ENCODE results near the gene FDPS. TPM values are rescaled to one million over a fixed set of nuclear protein-coding genes. Genes with fewer than 3 reads are reported as not detected.
"Not testable (repeated sequence)": the region's sequence is repeated elsewhere in the genome, so short reads cannot be mapped to it uniquely, and the experiment has no call there.

The FDPS gene
- polyA plus RNA-seq, 3 donors = 79.0 to 123 (median 98.9) TPM

GRCh38 chr1:155326020-155326526 is 17.4 kb downstream of the FDPS start:
- H3K27ac ChIP-seq (ENCODE audit: low read depth, low read length) = no peak overlapping the region
- WGBS, 3 donors = 82 to 92% (median 82%) methylated on average over 6 of the region's 6 CpGs

GRCh38 chr1:155326631-155327037 is 18.0 kb downstream of the FDPS start:
- no peak overlapping the region for H3K27ac ChIP-seq (ENCODE audit: low read depth, low read length)
- WGBS, 3 donors = 87 to 88% (median 87%) methylated on average over 7 of the region's 7 CpGs

- H3K27ac ChIP-seq (ENCODE audit: low read depth, low read length) = no peak overlapping the region
- 85 to 90% (median 88%) methylated on average over 4 of the region's 4 CpGs for WGBS, 3 donors
Measured at GRCh38 chr1:155327981-155328380, 19.3 kb downstream of the FDPS start.

GRCh38 chr1:155328856-155329255 is 20.2 kb downstream of the FDPS start:
- H3K27ac ChIP-seq (ENCODE audit: low read depth, low read length) = not testable (repeated sequence)
- WGBS, 3 donors = 82 to 90% (median 83%) methylated on average over 7 of the region's 7 CpGs

GRCh38 chr1:155329980-155330598 is 21.4 kb downstream of the FDPS start:
- WGBS, 3 donors = 78 to 94% (median 86%) methylated on average over 11 of the region's 11 CpGs
- no peak overlapping the region for H3K27ac ChIP-seq (ENCODE audit: low read depth, low read length)

DNA sequence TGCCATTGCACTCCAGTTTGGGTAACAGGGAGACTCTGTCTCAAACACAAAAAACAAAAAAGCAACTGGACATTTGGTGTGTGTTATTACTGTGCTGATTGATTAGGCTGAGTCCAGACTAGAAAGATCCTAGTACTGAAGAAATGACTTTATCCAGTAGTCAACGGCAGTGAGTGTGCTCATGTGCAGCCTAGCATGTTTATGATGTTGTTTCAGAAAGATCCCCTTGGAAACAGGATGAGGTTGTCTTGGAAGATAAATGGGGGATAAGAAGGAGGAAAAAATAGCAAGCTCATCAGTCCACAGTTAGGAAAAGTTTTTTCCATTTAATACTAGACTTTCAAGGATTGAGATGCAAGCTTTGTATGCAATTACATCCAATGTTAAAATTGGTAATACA is 26.3 kb downstream of the FDPS start:
- 51 to 67% (median 66%) methylated on average over 1 of the region's 1 CpG for WGBS, 3 donors
- H3K27ac ChIP-seq (ENCODE audit: low read depth, low read length) = no peak overlapping the region

GRCh38 chr1:155339515-155340097 is 30.9 kb downstream of the FDPS start:
- WGBS, 3 donors = 86 to 91% (median 91%) methylated on average over 8 of the region's 8 CpGs
- no peak overlapping the region for H3K27ac ChIP-seq (ENCODE audit: low read depth, low read length)

GRCh38 chr1:155342842-155343241 is 34.2 kb downstream of the FDPS start:
- H3K27ac ChIP-seq (ENCODE audit: low read depth, low read length) = no peak overlapping the region
- 89 to 97% (median 90%) methylated on average over 3 of the region's 3 CpGs for WGBS, 3 donors

GRCh38 chr1:155352631-155353030 is 44.0 kb downstream of the FDPS start:
- H3K27ac ChIP-seq (ENCODE audit: low read depth, low read length) = no peak overlapping the region
- 87 to 96% (median 90%) methylated on average over 6 of the region's 6 CpGs for WGBS, 3 donors

- WGBS, 3 donors = 93 to 97% (median 96%) methylated on average over 1 of the region's 1 CpG
- H3K27ac ChIP-seq (ENCODE audit: low read depth, low read length) = no peak overlapping the region
Measured at GRCh38 chr1:155360051-155360450, 51.4 kb downstream of the FDPS start.

Other genes with a start within 250 kb of the FDPS start
- 1 to 10 TPM; 1.7 to 7.1 (median 4.6) TPM for gene EFNA4, start 245.1 kb upstream of the FDPS start, polyA plus RNA-seq
- 1 to 10 TPM in 1 of 3 donors, under 1 TPM in 2; 0.56 to 1.3 (median 0.67) TPM for gene EFNA3, start 230.0 kb upstream of the FDPS start, polyA plus RNA-seq
- 10 to 100 TPM; 30.3 to 56.9 (median 32.9) TPM for gene EFNA1, start 181.0 kb upstream of the FDPS start, polyA plus RNA-seq
- gene SLC50A1, start 173.0 kb upstream of the FDPS start, polyA plus RNA-seq = 10 to 100 TPM; 33.4 to 39.4 (median 36.7) TPM
- gene DPM3, start 168.3 kb upstream of the FDPS start, polyA plus RNA-seq = 100 to 1,000 TPM; 177 to 203 (median 201) TPM
- gene KRTCAP2, start 135.6 kb upstream of the FDPS start, polyA plus RNA-seq = 100 to 1,000 TPM; 176 to 267 (median 201) TPM
- gene TRIM46, start 135.0 kb upstream of the FDPS start, polyA plus RNA-seq = under 1 TPM; 0.16 to 0.45 (median 0.33) TPM
- 10 to 100 TPM; 12.0 to 31.5 (median 13.7) TPM for gene THBS3, start 101.0 kb upstream of the FDPS start, polyA plus RNA-seq
- 10 to 100 TPM; 32.4 to 67.6 (median 47.1) TPM for gene MTX1, start 100.2 kb upstream of the FDPS start, polyA plus RNA-seq
- 10 to 100 TPM in 2 of 3 donors, 1 to 10 TPM in 1; 7.6 to 15.5 (median 14.2) TPM for gene ENTREP3, start 53.4 kb upstream of the FDPS start, polyA plus RNA-seq
- gene SCAMP3, start 46.5 kb upstream of the FDPS start, polyA plus RNA-seq = 10 to 100 TPM; 29.9 to 76.7 (median 53.8) TPM
- 10 to 100 TPM; 25.1 to 37.9 (median 30.1) TPM for gene CLK2, start 35.4 kb upstream of the FDPS start, polyA plus RNA-seq
- gene HCN3, start 31.4 kb upstream of the FDPS start, polyA plus RNA-seq = 1 to 10 TPM; 1.0 to 1.6 (median 1.3) TPM
- gene PKLR, start 7.4 kb upstream of the FDPS start, polyA plus RNA-seq = under 1 TPM in 1 of 3 donors, not detected in 2; 0.02 TPM
- gene RUSC1, start 12.0 kb downstream of the FDPS start, polyA plus RNA-seq = 10 to 100 TPM; 15.4 to 30.0 (median 17.6) TPM